Thyroid gland (tissue), 4 donors: ENCODE data around the gene SIL1.

ENCODE experiments used
- CTCF ChIP-seq, 6 experiments: fragments of 200-600 bp in 3 of 6; fragments of 450-650 bp in 3 of 6; sonication (generic) in 3 of 6; IDR thresholded peaks; one replicate each; pipeline ENCODE4 v1.5.1; 2016 to 2019; ENCODE audit warnings: antibody characterized with exemption in 6 of 6, mild to moderate bottlenecking in 2 of 6, inconsistent platforms in 1 of 6, moderate library complexity in 1 of 6
- POLR2A ChIP-seq, 2 donors: fragments of 450-650 bp; IDR thresholded peaks; one replicate each; pipeline ENCODE4 v1.6.1; 2017; ENCODE audit warnings: antibody characterized with exemption in 2 of 2, mild to moderate bottlenecking in 2 of 2, moderate library complexity in 1 of 2

GRCh38 chr5:138933522-138934290, 264.5 kb downstream of the SIL1 start:
- TF ChIP-seq CTCF (IDR thresholded peaks at IDR 0.05) (no peak), POLR2A (IDR thresholded peaks at IDR 0.05) (no peak)
